HepG2 (cell line): Measurements from ENCODE around the gene ANKRD39. TPM values are rescaled to one million over a fixed set of nuclear protein-coding genes. Genes with fewer than 3 reads are reported as not detected.

Experiments used
- BCLAF1 ChIP-seq: fragments of 450-650 bp; IDR thresholded peaks from 2 replicates; pipeline ENCODE4 v1.6.1; 2017; ENCODE audit warnings: mild to moderate bottlenecking
- BHLHE40 ChIP-seq: IDR thresholded peaks from 2 replicates; pipeline ENCODE4 v1.6.1; 2011; ENCODE audit warnings: low read length, improper control_type of control experiment
- CSRNP2 ChIP-seq: sonication (generic); formaldehyde crosslinking; conservative IDR thresholded peaks from 2 replicates; pipeline ENCODE4 v1.8.0; 2022; ENCODE audit warnings: low read depth, missing genetic modification reagents
- HDAC1 ChIP-seq: sonication (generic); formaldehyde crosslinking; IDR thresholded peaks from 2 replicates; pipeline ENCODE4 v1.5.1; 2020; ENCODE audit warnings: mild to moderate bottlenecking, missing genetic modification reagents
- ISX ChIP-seq: sonication (generic); formaldehyde crosslinking; conservative IDR thresholded peaks from 2 replicates; pipeline ENCODE4 v1.5.0; 2020; ENCODE audit warnings: missing genetic modification reagents
- MAFG ChIP-seq: sonication (generic); formaldehyde crosslinking; IDR thresholded peaks from 2 replicates; pipeline ENCODE4 v1.5.1; 2020; ENCODE audit warnings: mild to moderate bottlenecking, missing genetic modification reagents
- MTA3 ChIP-seq: sonication (generic); formaldehyde crosslinking; IDR thresholded peaks from 2 replicates; pipeline ENCODE4 v1.4.0; 2020; ENCODE audit warnings: missing genetic modification reagents
- NCOA2 ChIP-seq: sonication (generic); formaldehyde crosslinking; IDR thresholded peaks from 2 replicates; pipeline ENCODE4 v1.8.0; 2022; ENCODE audit warnings: inconsistent platforms
- NFE2 ChIP-seq: sonication (generic); formaldehyde crosslinking; IDR thresholded peaks from 2 replicates; pipeline ENCODE4 v1.4.0; 2020; ENCODE audit warnings: missing genetic modification reagents
- NR2F6 ChIP-seq, 2 experiments: IDR thresholded peaks; 2 replicates each; pipeline ENCODE4 v1.6.1; 2016; ENCODE audit warnings: antibody characterized with exemption in 1 of 2, mild to moderate bottlenecking in 1 of 2
- PHF5A ChIP-seq: IDR thresholded peaks from one replicate; pipeline ENCODE4 v1.6.1; 2018; ENCODE audit warnings: low read depth, missing genetic modification reagents; ENCODE audit not compliant: unreplicated experiment
- RBAK ChIP-seq: sonication (generic); formaldehyde crosslinking; IDR thresholded peaks from 2 replicates; pipeline ENCODE4 v1.5.1; 2020; ENCODE audit warnings: mild to moderate bottlenecking, missing genetic modification reagents
- RFX1 ChIP-seq: fragments of 450-650 bp; IDR thresholded peaks from 2 replicates; pipeline ENCODE4 v1.6.1; 2017
- TEAD3 ChIP-seq: optimal IDR thresholded peaks from 2 replicates; pipeline ENCODE3; 2016; ENCODE audit warnings: borderline replicate concordance
- ZNF501 ChIP-seq: sonication (generic); formaldehyde crosslinking; IDR thresholded peaks from 2 replicates; pipeline ENCODE4 v1.5.1; 2020; ENCODE audit warnings: mild to moderate bottlenecking, moderate library complexity, missing genetic modification reagents
- ZNF556 ChIP-seq: sonication (generic); formaldehyde crosslinking; IDR thresholded peaks from 2 replicates; pipeline ENCODE4 v1.4.0; 2020; ENCODE audit warnings: mild to moderate bottlenecking, missing genetic modification reagents, borderline replicate concordance
- ZNF747 ChIP-seq: sonication (generic); formaldehyde crosslinking; IDR thresholded peaks from 2 replicates; pipeline ENCODE4 v1.8.1; 2023; ENCODE audit warnings: missing genetic modification reagents, mild to moderate bottlenecking, borderline replicate concordance
- ZNF777 ChIP-seq: sonication (generic); formaldehyde crosslinking; IDR thresholded peaks from 2 replicates; pipeline ENCODE4 v1.4.0; 2020; ENCODE audit warnings: missing genetic modification reagents
- ZNF883 ChIP-seq: sonication (generic); formaldehyde crosslinking; IDR thresholded peaks from 2 replicates; pipeline ENCODE4 v1.5.1; 2020; ENCODE audit warnings: mild to moderate bottlenecking, missing genetic modification reagents; ENCODE audit errors: not compliant biosample characterization
- polyA plus RNA-seq, 8 experiments: library from polyadenylated mRNA; depleted of rRNA in 3 of 8; stranded (reverse) in 7 of 8; unstranded in 1 of 8; fragments of >200 nt; fragmentation: Illumina TruSeq in 4 of 8; extraction: Trizol in 4 of 8; gene quantifications; 2 replicates each; pipeline versions ENCODE4 v1.2.1 to v1.2.3, GENCODE V29; 2011 to 2016; ENCODE audit warnings: low read depth in 4 of 8, missing spikeins in 1 of 8, mixed read lengths in 1 of 8; ENCODE audit not compliant: insufficient read depth in 1 of 8
- total RNA-seq, 5 experiments: library from RNA; depleted of rRNA; stranded (reverse); fragments of >200 nt; fragmentation: Illumina TruSeq; extraction: Trizol; gene quantifications; 2 replicates each; pipeline ENCODE4 v1.2.3, GENCODE V29; 2016; ENCODE audit warnings: low read depth in 1 of 5
- TF ChIP-seq, protein P1 (sequence below): sonication (generic); formaldehyde crosslinking; IDR thresholded peaks from 2 replicates; pipeline ENCODE4 v1.5.0; 2020; ENCODE audit warnings: mild to moderate bottlenecking, missing genetic modification reagents, moderate library complexity
- TF ChIP-seq, protein P2 (sequence below): sonication (generic); formaldehyde crosslinking; IDR thresholded peaks from 2 replicates; pipeline ENCODE4 v1.4.0; 2020; ENCODE audit warnings: missing genetic modification reagents, mild to moderate bottlenecking, borderline replicate concordance
- TF ChIP-seq, protein P3 (sequence below): sonication (generic); formaldehyde crosslinking; IDR thresholded peaks from 2 replicates; pipeline ENCODE4 v1.8.1; 2023; ENCODE audit warnings: mild to moderate bottlenecking, missing genetic modification reagents

ANKRD39 gene
- total and polyA plus RNA-seq, 2 of the 13 experiments (the other 11 are each of a cell fraction or from before 2014, with no cell fraction given), result 23.2 to 24.8 TPM

- TF ChIP-seq BCLAF1 (no peak), NFE2 (CRISPR knock-in tag) (no peak), ZNF883 (no peak), NCOA2 (no peak), RBAK (0 out of 2 replicates have a peak, but pooled peaks have one; percentile 26), RFX1 (no peak), HDAC1 (CRISPR knock-in tag) (peak; percentile 57), MAFG (CRISPR knock-in tag) (no peak), ZNF501 (no peak), CSRNP2 (no peak), ZNF777 (no peak), ISX (CRISPR knock-in tag) (no peak), NR2F6 (IDR thresholded peaks at IDR 0.05) (0 out of 2 replicates have a peak, but pooled peaks have one; percentile 12), NR2F6 (CRISPR knock-in tag; IDR thresholded peaks at IDR 0.05) (peak; percentile 62), ZNF556 (CRISPR knock-in tag) (no peak), BHLHE40 (peak; percentile 54), MTA3 (no peak), ZNF747 (CRISPR knock-in tag) (0 out of 2 replicates have a peak, but pooled peaks have one; percentile 12), TEAD3 (CRISPR knock-in tag) (no peak), PHF5A (no peak)
- TF ChIP-seq, protein P1, sequence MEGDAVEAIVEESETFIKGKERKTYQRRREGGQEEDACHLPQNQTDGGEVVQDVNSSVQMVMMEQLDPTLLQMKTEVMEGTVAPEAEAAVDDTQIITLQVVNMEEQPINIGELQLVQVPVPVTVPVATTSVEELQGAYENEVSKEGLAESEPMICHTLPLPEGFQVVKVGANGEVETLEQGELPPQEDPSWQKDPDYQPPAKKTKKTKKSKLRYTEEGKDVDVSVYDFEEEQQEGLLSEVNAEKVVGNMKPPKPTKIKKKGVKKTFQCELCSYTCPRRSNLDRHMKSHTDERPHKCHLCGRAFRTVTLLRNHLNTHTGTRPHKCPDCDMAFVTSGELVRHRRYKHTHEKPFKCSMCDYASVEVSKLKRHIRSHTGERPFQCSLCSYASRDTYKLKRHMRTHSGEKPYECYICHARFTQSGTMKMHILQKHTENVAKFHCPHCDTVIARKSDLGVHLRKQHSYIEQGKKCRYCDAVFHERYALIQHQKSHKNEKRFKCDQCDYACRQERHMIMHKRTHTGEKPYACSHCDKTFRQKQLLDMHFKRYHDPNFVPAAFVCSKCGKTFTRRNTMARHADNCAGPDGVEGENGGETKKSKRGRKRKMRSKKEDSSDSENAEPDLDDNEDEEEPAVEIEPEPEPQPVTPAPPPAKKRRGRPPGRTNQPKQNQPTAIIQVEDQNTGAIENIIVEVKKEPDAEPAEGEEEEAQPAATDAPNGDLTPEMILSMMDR, result peak; percentile 7; the same call in 1 of the 2 replicates
- TF ChIP-seq, protein P2, sequence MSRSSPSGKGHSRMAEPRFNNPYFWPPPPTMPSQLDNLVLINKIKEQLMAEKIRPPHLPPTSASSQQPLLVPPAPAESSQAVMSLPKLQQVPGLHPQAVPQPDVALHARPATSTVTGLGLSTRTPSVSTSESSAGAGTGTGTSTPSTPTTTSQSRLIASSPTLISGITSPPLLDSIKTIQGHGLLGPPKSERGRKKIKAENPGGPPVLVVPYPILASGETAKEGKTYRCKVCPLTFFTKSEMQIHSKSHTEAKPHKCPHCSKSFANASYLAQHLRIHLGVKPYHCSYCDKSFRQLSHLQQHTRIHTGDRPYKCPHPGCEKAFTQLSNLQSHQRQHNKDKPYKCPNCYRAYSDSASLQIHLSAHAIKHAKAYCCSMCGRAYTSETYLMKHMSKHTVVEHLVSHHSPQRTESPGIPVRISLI (CRISPR knock-in tag), result no peak
- TF ChIP-seq, protein P3, sequence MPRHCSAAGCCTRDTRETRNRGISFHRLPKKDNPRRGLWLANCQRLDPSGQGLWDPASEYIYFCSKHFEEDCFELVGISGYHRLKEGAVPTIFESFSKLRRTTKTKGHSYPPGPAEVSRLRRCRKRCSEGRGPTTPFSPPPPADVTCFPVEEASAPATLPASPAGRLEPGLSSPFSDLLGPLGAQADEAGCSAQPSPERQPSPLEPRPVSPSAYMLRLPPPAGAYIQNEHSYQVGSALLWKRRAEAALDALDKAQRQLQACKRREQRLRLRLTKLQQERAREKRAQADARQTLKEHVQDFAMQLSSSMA (CRISPR knock-in tag), result no peak
Measured at GRCh38 chr2:96848264-96848663, 9.6 kb downstream of the ANKRD39 start (continued).
